Measurements from ENCODE around the gene ODAD2. TPM values are rescaled to one million over a fixed set of nuclear protein-coding genes. Genes with fewer than 3 reads are reported as not detected.

Gene ODAD2
- polyA plus RNA-seq, 2 donors = 0.12 to 0.31 TPM

DNA sequence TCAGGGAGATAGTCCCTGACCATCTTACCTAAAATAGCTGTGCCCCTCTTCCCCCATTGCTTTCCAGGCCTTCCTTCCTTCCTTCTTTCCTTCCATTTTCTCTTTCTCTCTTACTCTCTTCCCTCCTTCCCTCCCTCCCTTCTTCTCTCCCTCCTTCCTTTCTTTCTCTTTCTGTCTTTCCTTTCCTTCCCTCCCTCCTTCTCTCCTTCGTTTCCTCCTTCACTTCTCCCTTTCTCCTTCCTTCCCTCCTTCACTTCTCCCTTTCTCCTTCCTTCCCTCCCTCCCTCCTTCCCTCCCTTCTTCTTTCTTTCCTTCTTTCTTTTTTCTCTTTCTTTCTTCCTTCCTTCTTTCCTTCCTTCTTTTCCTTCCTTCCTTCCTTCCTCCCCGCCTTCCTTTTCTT, 228.7 kb downstream of the ODAD2 start:
- H3K4me3 ChIP-seq (ENCODE audit: low read depth in 1 of 2, low read length in 2 of 2) = no peak overlapping the region
- H3K4me1 ChIP-seq (ENCODE audit: control insufficient read depth in 2 of 2, insufficient read depth in 2 of 2, low read length in 1 of 2) = no peaks in the 10 kb centered on the region
- H3K36me3 ChIP-seq (ENCODE audit: control insufficient read depth in 2 of 2, insufficient read depth in 2 of 2, low read length in 1 of 2) = no peaks in the 10 kb centered on the region
- no peaks in the 10 kb centered on the region for H3K9me3 ChIP-seq (ENCODE audit: control insufficient read depth in 2 of 2, insufficient read depth in 1 of 2, low read depth in 1 of 2, low read length in 1 of 2)
- no peak overlapping the region for H3K27ac ChIP-seq (ENCODE audit: low read depth in 2 of 2, low read length in 1 of 2)
- H3K27me3 ChIP-seq (ENCODE audit: control insufficient read depth in 1 of 2, insufficient read depth in 2 of 2, low read length in 2 of 2) = no peaks in the 10 kb centered on the region
- WGBS, 2 donors = 87 to 91% methylated on average over 2 of the region's 2 CpGs
